Ammon's horn (tissue), 1 donor: ENCODE data around the gene PDE1C.

ENCODE experiments used
- DNase-seq: peaks from one replicate; pipeline ENCODE4 v3.0.0-alpha.2; 2016; ENCODE audit warnings: low spot score

PDE1C gene

DNA sequence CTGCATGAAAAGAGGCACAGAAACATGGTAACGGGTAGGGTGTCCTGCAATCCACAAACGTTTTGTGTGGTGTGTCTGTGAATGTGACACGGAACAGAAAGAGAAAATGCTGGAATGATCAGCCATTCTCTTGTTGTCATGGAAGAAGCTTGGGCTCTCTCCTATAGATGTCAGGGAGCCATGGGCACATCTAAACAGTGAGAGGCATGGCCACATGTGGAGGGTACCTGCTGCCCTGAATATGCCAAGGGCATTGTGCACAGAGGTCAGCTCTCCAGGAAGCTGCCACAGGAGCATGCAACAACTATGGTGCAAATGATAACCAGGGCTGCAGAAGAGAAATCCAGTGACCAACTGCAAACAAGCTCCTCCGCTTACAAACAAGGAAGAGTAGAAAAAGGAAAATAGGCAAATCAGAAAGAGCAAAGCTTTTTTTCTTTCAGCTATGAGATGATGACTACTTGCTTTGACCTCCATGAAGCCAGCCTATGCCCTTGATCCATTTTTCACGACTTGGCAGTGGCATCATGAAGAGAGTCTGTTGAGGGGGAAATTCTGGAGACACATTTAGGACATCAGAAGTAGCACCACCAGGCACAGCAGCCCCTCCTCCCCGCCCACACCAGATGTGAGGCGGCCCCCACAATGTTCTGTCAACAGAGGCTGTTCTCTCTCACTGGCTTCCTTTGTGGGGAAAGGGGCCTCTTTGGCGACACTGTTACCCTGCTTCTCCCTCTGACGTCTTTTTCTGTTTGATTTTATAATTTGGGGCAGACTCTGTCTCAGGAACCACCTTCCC is 4.8 kb upstream of the PDE1C start:
- peak; percentile 92 for DNase-seq

DNA sequence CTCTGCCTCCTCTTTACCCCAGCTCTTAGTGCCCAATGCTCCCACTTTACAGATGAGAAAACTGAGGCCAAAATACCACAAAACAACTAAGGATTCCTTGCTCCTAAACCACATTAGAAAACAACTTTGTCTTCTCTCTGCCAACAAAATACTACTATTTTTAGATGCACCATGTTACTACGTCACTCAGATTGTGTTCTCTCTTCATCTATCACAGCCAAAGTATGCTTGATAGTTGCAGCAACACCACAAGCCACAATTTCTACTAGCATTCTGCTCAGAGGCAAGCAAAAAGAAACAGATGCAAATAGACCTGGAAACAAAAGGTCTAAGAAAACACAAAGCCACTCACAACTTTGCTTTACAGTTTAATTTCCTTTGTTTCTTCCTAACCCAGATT is 3.3 kb upstream of the PDE1C start:
- no peak for DNase-seq

DNA sequence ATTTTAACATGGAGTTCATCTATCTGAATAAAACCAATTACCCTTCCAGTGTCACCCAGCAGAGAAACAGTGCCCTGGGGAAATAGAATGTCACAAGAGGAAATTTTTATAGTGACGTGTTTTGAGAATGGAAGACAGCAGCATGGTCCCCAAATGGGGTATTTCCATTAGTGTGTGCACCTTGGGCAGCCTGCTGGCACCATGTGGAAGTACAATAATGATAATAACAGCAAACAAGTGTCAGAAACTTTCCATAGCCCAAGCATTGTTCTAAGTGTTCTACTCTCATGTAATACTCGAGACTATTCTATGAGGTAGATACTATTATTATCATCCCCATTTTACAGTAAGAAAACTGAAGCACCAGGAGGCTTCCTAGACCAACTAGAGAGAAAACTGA is 2.2 kb upstream of the PDE1C start:
- DNase-seq, result no peak

DNA sequence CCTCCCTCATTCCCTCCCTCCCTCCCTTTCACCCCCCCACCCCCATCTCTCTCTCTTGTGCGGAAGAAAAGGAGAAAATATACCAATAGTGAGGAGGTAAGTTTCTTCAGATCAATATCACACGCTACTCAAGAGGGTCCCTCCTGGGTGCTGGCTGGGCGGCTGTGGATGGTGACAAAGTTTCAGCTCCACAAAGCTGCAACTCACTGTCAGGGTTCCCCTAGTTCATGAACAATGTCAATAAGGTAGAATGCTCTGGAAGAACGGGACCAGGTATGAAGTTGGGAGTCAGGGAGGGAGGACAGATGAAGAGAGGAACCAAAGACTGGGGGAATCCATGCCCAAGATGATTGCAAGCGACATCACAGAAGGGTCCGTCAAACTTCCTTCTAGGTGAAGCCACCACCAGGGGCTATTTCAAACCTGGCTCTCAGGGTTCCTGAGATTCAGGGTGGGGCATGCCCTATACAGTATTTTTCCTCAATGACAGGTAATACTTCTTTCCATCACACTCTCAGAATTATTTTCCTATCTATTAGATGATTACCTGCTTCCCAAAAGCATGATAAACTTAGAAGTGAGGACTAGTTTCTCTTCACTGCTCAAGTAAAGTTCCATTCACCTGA is 1.4 kb upstream of the PDE1C start:
- no peak for DNase-seq

DNA sequence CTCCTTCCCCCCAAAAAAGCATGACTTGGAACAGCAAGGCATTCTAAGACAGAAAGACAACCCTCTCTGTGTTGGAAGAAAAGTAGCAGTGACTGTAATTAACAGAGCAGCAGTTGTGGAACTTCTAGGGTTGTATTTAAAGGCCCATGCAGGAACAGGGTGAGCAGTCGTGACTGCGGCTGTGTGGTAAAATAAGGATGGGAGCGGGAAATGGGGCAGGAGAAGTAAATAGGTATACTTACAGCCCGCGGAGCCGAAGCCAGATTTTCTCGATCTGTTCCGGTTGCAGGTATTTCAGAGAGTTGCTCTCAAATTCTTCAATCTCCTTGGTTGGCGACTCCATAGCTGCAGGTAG is 179 bp downstream of the PDE1C start:
- no peak for DNase-seq

DNA sequence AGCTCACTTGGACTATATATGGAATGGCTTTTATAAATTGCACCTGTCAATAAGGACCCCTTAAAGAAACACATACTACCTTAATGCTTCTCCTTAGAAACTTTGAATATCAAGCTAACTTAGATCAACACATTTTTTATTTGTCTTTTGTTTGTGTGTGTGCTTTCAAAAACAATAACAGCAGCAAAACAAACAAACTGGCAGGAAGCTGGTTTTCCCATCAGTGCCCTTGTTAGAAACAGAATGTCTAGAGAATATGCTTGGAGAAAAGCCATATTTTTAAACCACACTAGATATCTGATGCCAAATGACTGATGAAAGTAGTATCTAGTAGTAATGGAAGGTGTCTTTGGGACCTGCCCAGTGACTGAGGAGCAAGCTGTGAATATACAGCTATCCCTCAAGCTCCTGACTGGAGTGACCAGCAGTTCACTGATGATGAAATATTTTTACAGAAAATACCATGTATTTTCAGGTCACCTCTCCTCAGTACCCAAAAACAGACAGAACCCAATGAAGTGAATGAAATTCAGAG is 1.0 kb downstream of the PDE1C start:
- no peak for DNase-seq

DNA sequence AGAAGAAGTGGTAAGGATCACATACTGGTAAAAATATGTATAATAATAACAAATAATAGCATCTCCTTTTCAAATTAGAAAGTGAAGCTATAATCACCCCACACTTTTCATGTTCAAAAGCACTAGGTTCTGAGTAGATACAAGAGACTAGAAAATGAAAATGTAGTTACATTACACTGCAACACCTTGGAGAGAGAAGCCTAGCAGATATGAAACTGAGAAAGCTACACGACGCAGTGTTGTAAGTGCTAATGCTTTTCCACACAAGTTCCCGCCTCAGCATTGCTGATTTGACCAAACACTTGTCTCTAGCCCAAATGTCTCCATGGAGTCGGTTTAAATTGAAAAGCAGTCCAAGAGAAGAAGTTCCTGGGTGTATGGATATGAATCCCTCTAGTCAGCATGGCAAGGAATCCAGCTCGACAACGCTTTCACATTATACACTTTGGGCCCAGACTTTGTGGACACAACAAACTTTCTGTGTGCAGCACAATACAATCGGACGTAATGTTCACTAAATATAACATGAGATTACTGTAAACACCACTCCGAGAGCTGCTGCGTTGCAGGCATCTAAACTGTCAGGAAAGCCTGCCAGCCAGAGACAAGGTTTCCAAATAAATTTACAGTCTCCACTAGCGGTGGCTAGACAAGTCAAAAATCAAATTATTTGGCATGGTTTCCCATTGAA is 1.7 kb downstream of the PDE1C start:
- DNase-seq, result no peak

DNA sequence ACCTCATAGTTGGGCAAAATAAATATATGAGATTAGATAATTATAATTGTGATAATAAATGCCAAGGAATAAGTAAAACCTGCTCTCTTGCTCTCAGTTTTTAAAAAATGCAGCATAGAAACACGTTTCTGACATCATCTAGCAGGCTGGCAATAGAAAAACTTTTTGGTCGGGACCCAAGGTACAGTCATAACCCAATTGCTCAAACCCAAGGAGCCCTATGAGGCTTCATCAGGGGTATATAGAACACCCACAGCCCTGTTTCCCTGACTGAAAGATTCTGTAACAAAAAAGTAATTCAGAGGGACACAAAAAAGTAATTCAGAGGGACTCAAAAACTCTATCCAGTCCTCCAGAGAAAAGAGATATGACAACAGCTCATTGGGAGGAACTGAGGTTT is 3.8 kb downstream of the PDE1C start:
- no peak for DNase-seq

DNA sequence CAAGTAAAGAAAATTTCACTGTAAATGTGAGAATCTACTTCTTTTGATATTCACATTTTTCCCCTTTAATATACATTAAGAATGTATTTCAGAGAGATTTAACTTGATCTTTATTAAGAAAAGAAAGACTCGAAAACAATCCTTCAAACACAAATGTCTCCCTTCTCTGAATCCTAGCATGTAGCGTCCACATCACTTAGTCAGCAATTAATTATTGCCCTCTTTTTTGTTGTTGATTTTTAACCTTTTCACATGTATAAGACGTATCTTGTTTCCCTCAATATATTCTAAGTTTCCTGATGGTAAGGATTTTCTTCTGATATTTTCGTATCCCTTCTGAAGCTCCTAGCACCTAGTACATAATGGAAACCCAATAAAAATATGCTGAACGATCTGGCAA is 6.6 kb downstream of the PDE1C start:
- DNase-seq, result no peak

DNA sequence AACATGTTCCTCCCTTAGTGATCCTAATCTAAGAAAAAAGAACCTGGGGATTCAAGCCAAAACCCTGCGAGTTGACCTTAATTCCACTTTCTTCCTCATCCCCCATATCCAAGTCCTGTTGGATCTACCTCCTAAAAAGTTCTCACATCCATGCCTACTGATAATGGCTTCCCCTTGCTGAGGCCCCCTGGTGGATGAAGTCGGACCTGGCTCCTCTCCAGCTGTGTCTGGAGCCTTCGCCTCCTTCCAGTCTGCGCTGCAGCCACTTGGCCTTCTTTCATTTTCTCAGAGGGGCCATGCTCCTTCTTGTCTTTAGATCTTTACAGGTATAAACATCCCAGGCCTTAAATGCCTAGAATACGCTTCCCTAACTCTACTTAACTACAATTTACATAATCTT is 8.1 kb downstream of the PDE1C start:
- peak; percentile 35 for DNase-seq

DNA sequence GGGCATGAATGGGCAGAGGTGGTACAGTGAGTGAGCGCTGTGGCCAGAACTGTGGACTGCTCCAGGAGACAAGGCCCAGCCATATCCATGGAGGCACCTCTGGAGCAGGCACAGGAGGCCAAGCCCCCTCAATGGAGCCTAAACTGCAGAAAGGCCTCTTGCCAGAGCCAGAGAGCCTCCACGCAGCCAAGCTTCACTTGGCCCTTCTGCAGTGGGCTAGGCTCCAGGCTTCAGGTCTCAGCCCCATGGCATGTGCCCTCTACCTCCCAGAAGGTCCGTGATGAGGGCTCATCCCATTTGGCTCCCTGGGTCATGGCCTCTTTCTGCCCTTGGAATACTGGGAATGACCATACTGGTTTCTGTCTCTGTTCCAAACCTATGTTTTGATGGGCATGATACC is 8.9 kb downstream of the PDE1C start:
- DNase-seq, result no peak

DNA sequence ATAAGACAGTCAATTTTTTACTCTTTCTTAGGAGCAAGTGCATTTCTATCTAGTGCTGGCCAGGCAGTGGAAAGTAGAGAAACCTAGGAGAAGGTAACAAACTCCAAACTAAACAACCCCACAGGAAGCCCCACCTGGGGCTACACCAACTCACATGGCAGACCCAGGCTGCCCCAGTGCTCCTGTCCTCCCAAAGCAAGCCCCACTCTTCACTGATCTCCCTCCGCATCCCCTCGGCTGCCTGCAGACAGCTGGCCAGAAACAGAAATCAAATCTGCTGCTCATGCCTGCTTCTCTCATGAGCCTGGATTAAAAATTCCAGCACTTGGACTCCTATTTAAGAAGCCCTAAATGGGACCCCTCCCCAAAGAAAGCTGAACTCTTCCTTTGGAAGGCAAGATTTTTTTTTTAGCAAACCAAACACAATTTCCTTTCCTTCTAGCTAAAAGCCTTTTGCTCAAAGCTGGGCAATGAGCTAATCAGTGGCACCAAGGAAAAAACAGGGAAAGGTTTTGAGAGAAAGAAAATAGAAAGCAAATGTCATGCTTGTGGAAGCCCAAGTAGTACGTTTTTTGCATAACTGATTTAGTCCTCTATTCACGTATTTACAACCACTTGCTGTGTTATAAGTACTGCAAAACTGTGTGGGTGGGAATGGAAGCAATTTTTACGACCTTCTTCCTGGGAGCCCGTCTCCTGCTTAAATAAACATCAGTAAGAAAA is 10.8 kb downstream of the PDE1C start:
- peak; percentile 37 for DNase-seq

DNA sequence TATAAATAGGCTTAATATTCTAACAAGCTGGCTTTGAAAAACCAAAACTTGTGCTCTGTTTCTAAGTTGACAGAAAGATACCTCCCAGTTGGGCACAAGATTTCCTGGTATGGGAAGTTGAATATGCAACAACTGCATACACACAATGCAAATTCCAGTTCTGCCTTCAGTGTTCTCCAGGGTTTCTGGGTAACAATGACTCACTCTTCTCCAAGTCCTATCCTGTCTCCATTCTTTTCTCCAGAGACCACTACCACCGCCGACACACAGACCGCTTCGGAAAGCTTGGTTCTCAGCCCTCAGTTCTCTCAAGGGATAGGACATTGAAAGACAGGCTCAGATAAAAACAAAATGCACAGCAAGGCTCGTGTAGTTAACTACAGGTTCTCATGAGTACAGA is 12.2 kb downstream of the PDE1C start:
- DNase-seq, result peak; percentile 9

DNA sequence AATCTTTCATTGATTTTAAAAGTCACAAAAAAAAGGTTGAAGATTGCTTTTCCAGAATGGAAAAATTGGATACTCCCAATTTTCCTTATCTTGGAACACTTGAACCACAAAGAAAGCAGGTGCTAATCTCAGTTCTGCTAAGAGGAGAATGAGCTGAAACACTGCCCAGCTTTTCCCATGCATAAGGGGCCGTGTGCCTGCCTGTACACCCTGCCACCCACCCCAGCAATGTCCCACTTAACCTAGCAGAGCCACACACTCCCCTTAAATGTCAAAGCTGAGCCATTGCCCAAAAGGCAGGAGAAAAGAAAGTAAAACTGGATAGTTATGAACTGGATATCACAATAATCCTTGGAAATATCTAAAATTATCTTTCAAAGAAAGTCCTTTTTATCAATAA is 13.4 kb downstream of the PDE1C start:
- no peak for DNase-seq

DNA sequence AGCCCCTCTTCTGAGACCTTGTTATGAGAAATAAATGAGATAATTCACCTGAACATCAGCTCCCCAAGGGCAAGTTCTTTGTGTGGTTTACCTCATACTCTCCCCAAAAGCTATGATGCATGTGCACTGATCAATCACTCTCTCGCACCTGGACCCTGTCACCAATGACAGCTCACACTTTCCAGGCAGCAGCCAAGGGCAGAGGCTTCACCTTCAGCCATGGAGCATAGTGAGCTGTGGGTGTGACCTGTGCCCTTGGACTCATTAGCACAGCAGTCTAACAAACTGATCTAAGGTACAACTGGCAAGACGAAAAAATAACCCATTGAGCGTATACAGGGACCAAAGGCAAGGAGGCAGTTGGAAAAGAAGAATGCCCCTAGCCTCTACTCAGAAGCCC is 17.0 kb downstream of the PDE1C start:
- no peak for DNase-seq

DNA sequence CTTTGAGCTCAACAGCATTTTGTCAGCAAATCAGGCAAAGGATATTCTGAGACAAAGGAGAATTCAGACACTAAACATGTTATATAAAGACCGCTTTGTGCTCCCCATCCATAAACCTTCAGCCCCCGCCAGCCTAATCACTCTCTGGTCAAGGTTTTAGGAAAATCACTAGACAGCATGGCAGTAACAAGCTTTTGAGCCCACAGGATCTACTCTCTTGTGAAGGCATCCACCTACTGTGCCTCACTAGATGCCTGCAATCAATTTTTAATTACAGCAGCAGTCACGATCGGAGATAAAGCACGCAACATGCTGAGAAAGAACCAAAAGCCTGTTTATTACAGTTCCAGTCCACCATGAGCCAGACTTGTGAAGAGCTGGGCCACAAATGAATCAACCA is 19.1 kb downstream of the PDE1C start:
- DNase-seq, result peak; percentile 71

DNA sequence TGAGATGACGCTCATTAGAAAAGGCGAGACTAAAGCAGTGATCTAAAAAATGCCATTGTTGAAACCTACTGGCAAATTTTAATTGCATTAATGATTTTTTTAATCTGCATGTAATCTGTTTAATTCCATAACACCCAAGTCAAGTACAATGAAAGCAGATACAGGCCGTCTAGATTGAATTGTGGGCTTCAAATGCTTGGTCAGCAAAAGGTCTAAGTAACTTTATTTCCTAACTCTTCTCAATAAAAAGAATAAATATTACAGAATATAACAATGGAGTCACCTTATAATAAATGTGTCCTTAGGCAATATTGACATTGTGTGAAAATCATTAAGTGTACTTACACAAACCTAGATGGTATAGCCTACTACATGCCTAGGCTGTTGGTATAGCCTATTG is 20.6 kb downstream of the PDE1C start:
- DNase-seq, result no peak

DNA sequence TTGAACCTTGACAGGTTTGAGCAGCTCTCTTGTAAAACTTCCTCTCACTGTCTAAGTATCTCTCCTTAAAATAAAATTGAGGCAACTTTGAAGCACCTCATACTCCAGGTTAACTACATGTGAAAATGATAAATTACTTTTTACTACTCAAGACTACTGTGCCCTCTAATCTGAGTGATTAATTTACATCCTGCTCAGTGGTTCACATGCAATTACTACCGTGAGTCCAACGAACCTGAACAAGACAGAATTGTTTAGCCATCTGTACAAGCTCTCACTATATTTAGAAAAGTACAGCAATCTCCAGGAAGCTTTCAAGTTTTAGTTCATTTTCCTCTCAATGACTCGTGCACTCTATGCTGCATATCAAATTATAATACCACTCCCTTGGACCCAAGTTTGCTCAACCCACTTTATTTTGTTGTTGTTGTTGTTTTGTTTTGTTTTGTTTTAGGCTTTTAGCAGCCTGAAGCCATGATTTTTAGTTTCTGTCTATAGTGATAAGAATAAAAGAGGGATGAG is 21.2 kb downstream of the PDE1C start:
- no peak for DNase-seq

DNA sequence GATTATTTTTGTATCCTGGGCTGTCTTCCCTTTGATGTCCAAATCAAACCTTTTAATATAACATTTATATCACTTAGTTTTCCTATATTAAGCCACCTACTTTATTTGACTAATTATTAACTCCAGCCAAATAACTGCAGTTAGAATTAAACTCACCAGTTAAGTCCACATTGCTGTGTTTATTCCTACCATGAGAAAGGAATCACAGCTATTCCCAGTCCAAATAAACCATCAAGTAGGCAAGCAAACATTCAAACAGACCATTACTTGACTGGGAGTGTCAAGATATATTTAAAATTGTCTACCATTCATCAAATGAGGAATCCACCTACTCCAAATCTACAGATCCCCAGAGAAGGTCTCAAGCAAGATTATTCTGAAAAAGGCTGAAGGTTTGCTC is 22.4 kb downstream of the PDE1C start:
- no peak for DNase-seq

DNA sequence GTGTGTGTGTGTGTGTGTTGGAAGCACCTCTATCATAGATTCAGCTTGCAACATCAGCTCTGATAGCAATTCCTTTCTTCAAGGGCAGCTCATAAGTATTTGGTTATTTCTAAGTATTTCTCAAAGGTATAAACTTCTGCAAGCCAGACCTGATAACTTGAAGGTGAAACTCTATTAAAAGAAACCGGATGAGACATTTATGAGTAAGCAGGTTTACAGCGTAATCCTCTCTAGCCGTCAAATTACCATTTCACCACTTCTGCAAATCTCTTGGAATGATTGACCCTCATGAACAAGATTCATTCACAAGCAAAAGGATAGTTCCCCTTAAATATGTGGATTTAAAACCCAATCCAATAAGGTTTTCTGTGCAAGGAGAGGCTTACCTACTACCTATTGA is 23.1 kb downstream of the PDE1C start:
- no peak for DNase-seq

DNA sequence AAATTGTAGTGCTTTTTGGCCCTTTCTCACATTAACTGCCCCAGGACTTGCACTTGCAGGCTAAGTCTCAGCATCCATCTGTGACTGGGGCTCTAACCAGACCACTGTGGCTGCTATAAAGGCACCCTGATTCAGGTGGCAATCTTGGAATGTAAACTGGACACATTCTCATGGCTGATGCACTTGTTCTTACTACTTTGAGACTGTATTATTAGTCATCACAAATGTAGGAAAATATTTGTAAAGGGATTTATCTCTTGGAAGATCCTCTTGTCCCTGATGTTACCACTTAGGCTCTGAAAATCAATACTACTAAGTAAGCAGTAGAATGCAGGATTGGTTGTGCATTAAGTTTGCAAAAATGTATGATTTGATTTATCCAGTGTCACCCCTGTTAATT is 25.0 kb downstream of the PDE1C start:
- DNase-seq, result no peak

DNA sequence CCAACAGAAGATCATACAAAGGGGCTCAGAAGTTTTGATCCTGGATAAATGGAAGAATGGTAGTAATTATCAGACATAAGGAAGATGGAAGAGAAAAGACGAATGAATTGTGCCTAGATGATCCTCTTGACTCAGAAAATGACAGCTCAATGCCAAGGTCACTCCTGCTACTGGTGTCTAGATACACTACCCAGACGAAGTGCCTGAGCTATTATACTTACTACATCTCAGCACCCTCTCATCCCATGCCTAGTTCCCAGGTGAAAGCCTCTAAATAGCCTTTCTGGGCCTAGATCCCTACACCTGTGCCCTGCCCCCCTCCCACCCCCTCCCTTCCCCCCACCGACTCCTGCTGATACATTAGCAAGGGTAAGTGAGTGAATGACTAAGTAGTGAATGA is 25.5 kb downstream of the PDE1C start:
- no peak for DNase-seq
